H1 (cell line): ENCODE data around the gene SIPA1L3. TPM values are rescaled to one million over a fixed set of nuclear protein-coding genes. Genes with fewer than 3 reads are reported as not detected.
A peak's percentile ranks its signal among the peaks of the same experiment; 100 is the strongest.

Experiments used
- CTCF ChIA-PET: fragments of 300-600 bp; sonication (Branson Sonifier 250); formaldehyde crosslinking; loops from one replicate; lab custom pipeline; 2021; ENCODE audit not compliant: partially characterized antibody; lab: Charles Lee
- POLR2A ChIA-PET: fragments of 300-600 bp; sonication (Branson Sonifier 250); formaldehyde crosslinking; loops from one replicate; lab custom pipeline; 2021; ENCODE audit warnings: inconsistent platforms; ENCODE audit not compliant: partially characterized antibody; lab: Charles Lee
- DNase-seq, 2 experiments: peaks; one replicate each; pipeline versions ENCODE4 v3.0.0 to v3.0.0-alpha.2; 2010 to 2022; ENCODE audit warnings: low spot score in 2 of 2, low read depth in 1 of 2, mixed read lengths in 1 of 2
- FAIRE-seq: peaks from 2 replicates; lab custom pipeline; 2011; peaks lifted over from hg19 to GRCh38; lab: Jason Lieb, UNC
- H2AFZ ChIP-seq: 2 replicates; pipeline ENCODE4 v1.8.1; 2012; ENCODE audit warnings: low read length, inconsistent platforms
- H2AK5ac ChIP-seq: 2 replicates; pipeline ENCODE4 v1.6.1; 2013; ENCODE audit warnings: low read depth, low read length
- H2BK120ac ChIP-seq: replicated peaks from 2 replicates; pipeline ENCODE3; 2013; ENCODE audit warnings: low read depth, low read length, inconsistent platforms
- H2BK12ac ChIP-seq: 2 replicates; pipeline ENCODE4 v1.6.1; 2013; ENCODE audit warnings: low read depth, low read length
- H2BK15ac ChIP-seq: 2 replicates; pipeline ENCODE4 v1.6.1; 2013; ENCODE audit warnings: low read length
- H2BK20ac ChIP-seq: 2 replicates; pipeline ENCODE4 v1.6.1; 2013; ENCODE audit warnings: low read length
- H2BK5ac ChIP-seq: 2 replicates; pipeline ENCODE4 v1.6.1; 2013; ENCODE audit warnings: low read depth, low read length
- H3K14ac ChIP-seq: 2 replicates; pipeline ENCODE4 v1.6.1; 2013; ENCODE audit warnings: inconsistent platforms; ENCODE audit not compliant: insufficient read length
- H3K18ac ChIP-seq: 2 replicates; pipeline ENCODE4 v1.6.1; 2013; ENCODE audit warnings: low read length; ENCODE audit errors: extremely low read depth
- H3K23ac ChIP-seq: 2 replicates; pipeline ENCODE4 v1.6.1; 2013; ENCODE audit warnings: inconsistent platforms; ENCODE audit not compliant: insufficient read length
- H3K23me2 ChIP-seq: 2 replicates; pipeline ENCODE4 v1.6.1; 2013; ENCODE audit warnings: low read depth, low read length
- H3K27ac ChIP-seq: 2 replicates; pipeline ENCODE4 v1.6.1; 2011; ENCODE audit warnings: low read depth, low read length, inconsistent platforms
- H3K27me3 ChIP-seq, 4 experiments: replicated peaks in 1 of 4; 1 replicate in 1 of 4; 2 replicates in 3 of 4; pipeline versions ENCODE4 v1.6.1 to v1.8.1; 2011 to 2013; ENCODE audit warnings: low read length in 3 of 4, mild to moderate bottlenecking in 3 of 4, inconsistent platforms in 2 of 4, mixed read lengths in 2 of 4, moderate library complexity in 1 of 4; ENCODE audit not compliant: control insufficient read depth in 3 of 4, insufficient read depth in 3 of 4; ENCODE audit errors: extremely low read depth in 1 of 4
- H3K36me3 ChIP-seq, 4 experiments: 2 replicates each; pipeline versions ENCODE4 v1.6.1 to v1.8.1; 2011 to 2013; ENCODE audit warnings: mild to moderate bottlenecking in 4 of 4, low read length in 3 of 4, moderate library complexity in 2 of 4, control low read depth in 1 of 4, inconsistent platforms in 1 of 4; ENCODE audit not compliant: insufficient read depth in 4 of 4, control insufficient read depth in 2 of 4
- H3K4ac ChIP-seq: replicated peaks from 2 replicates; pipeline ENCODE3; 2013; ENCODE audit warnings: low read length, low read depth, mixed read lengths, inconsistent platforms; ENCODE audit not compliant: insufficient read length
- H3K4me1 ChIP-seq, 4 experiments: replicated peaks in 1 of 4; 1 replicate in 1 of 4; 2 replicates in 3 of 4; pipeline versions ENCODE4 v1.6.1 to v1.8.1; 2011 to 2013; ENCODE audit warnings: low read length in 3 of 4, inconsistent platforms in 2 of 4, mixed read lengths in 1 of 4; ENCODE audit not compliant: insufficient read depth in 4 of 4, control insufficient read depth in 3 of 4
- H3K4me2 ChIP-seq, 2 experiments: 2 replicates each; pipeline versions ENCODE4 v1.6.1 to v1.8.1; 2011 to 2013; ENCODE audit warnings: low read depth in 2 of 2, low read length in 2 of 2, control low read depth in 1 of 2, inconsistent platforms in 1 of 2, mild to moderate bottlenecking in 1 of 2; ENCODE audit not compliant: insufficient read depth in 1 of 2
- H3K4me3 ChIP-seq, 4 experiments: fragments of 200-600, 300-600 bp in 1 of 4; sonication (generic), shearing (Covaris generic), sonication (Bioruptor Twin) in 1 of 4; 2 replicates each; pipeline versions ENCODE4 v1.5.1 to v1.8.1; 2011 to 2016; ENCODE audit warnings: low read length in 4 of 4, low read depth in 3 of 4, control low read depth in 2 of 4, inconsistent platforms in 2 of 4, mild to moderate bottlenecking in 2 of 4, mixed read lengths in 1 of 4, moderate library complexity in 1 of 4; ENCODE audit not compliant: insufficient read depth in 2 of 4; ENCODE audit errors: extremely low read depth in 1 of 4
- H3K56ac ChIP-seq: replicated peaks from 2 replicates; pipeline ENCODE3; 2013; ENCODE audit warnings: low read depth, mild to moderate bottlenecking, mixed read lengths, low read length, inconsistent platforms; ENCODE audit not compliant: insufficient read length
- H3K79me1 ChIP-seq: 2 replicates; pipeline ENCODE4 v1.6.1; 2013; ENCODE audit warnings: low read depth, low read length, control low read depth
- H3K79me2 ChIP-seq, 2 experiments: 2 replicates each; pipeline versions ENCODE4 v1.6.1 to v1.8.1; 2012 to 2013; ENCODE audit warnings: low read length in 2 of 2, mild to moderate bottlenecking in 2 of 2, inconsistent platforms in 1 of 2; ENCODE audit not compliant: insufficient read depth in 2 of 2, control insufficient read depth in 1 of 2
- H3K9ac ChIP-seq, 4 experiments: replicated peaks in 1 of 4; 1 replicate in 1 of 4; 2 replicates in 3 of 4; pipeline versions ENCODE4 v1.6.1 to v1.8.1; 2011 to 2013; ENCODE audit warnings: low read depth in 3 of 4, low read length in 3 of 4, control low read depth in 2 of 4, mild to moderate bottlenecking in 2 of 4, moderate library complexity in 2 of 4, inconsistent platforms in 1 of 4; ENCODE audit errors: extremely low read depth in 1 of 4
- H3K9me3 ChIP-seq, 2 experiments: 2 replicates each; pipeline versions ENCODE4 v1.6.1 to v1.8.1; 2012 to 2013; ENCODE audit warnings: mild to moderate bottlenecking in 2 of 2, moderate library complexity in 2 of 2, control low read depth in 1 of 2, inconsistent platforms in 1 of 2, low read depth in 1 of 2, low read length in 1 of 2, mixed read lengths in 1 of 2; ENCODE audit not compliant: insufficient read depth in 2 of 2
- H4K20me1 ChIP-seq, 2 experiments: replicated peaks in 1 of 2; 2 replicates each; pipeline versions ENCODE3 to v1.8.1; 2011 to 2013; ENCODE audit warnings: inconsistent platforms in 2 of 2, low read length in 2 of 2, mild to moderate bottlenecking in 1 of 2; ENCODE audit not compliant: insufficient read depth in 2 of 2, control insufficient read depth in 1 of 2
- H4K5ac ChIP-seq: 2 replicates; pipeline ENCODE4 v1.6.1; 2013; ENCODE audit warnings: low read length, low read depth, mixed read lengths, inconsistent platforms; ENCODE audit not compliant: insufficient read length
- H4K8ac ChIP-seq: 2 replicates; pipeline ENCODE4 v1.8.0; 2013; ENCODE audit warnings: mild to moderate bottlenecking, moderate library complexity, low read length, inconsistent platforms; ENCODE audit not compliant: insufficient read depth; ENCODE audit errors: extremely low read depth
- H4K91ac ChIP-seq: replicated peaks from 2 replicates; pipeline ENCODE3; 2013; ENCODE audit warnings: low read length, mixed read lengths, inconsistent platforms; ENCODE audit not compliant: insufficient read length
- CREB1 ChIP-seq: IDR thresholded peaks from 2 replicates; pipeline ENCODE4 v1.6.1; 2012; ENCODE audit warnings: inconsistent platforms
- EP300 ChIP-seq, 2 experiments: IDR thresholded peaks; 1 replicate in 1 of 2; 2 replicates in 1 of 2; pipeline ENCODE4 v1.6.1; 2011 to 2012; ENCODE audit warnings: low read depth in 2 of 2, low read length in 2 of 2, mild to moderate bottlenecking in 2 of 2, borderline replicate concordance in 1 of 2, inconsistent platforms in 1 of 2, moderate library complexity in 1 of 2
- KDM4A ChIP-seq: IDR thresholded peaks from one replicate; pipeline ENCODE4 v1.7.1; 2012; ENCODE audit warnings: low read depth, mild to moderate bottlenecking, moderate library complexity, low read length, inconsistent platforms; ENCODE audit not compliant: severe bottlenecking
- PHF8 ChIP-seq: fragments of 200-600 bp; sonication (generic); conservative IDR thresholded peaks from 2 replicates; pipeline ENCODE4 v1.7.1; 2012; ENCODE audit warnings: low read depth, mild to moderate bottlenecking, inconsistent platforms, low read length, moderate library complexity
- RFX5 ChIP-seq: IDR thresholded peaks from 2 replicates; pipeline ENCODE4 v1.6.1; 2011; ENCODE audit warnings: low read depth, low read length, improper control_type of control experiment, borderline replicate concordance
- SIN3A ChIP-seq, 2 experiments: IDR thresholded peaks in 1 of 2; conservative IDR thresholded peaks in 1 of 2; 2 replicates each; pipeline ENCODE4 v1.6.1; 2011 to 2012; ENCODE audit warnings: low read length in 2 of 2, improper control_type of control experiment in 1 of 2, low read depth in 1 of 2, mild to moderate bottlenecking in 1 of 2
- WGBS, 2 experiments: shearing (Covaris generic) in 1 of 2; methylation state at CpG; one replicate each; pipeline versions ENCODE4 v1.1.6 to v1.1.7; 2013 to 2015; ENCODE audit warnings: low lambda C conversion rate in 2 of 2, mixed read lengths in 2 of 2, inconsistent platforms in 1 of 2, low coverage in 1 of 2, missing lambda C conversion rate in 1 of 2; ENCODE audit not compliant: insufficient replicate concordance in 2 of 2, insufficient coverage in 1 of 2, insufficient read length in 1 of 2; ENCODE audit errors: extremely low coverage in 1 of 2, missing lambda C conversion rate in 1 of 2; 5-methylcytosine and 5-hydroxymethylcytosine counted together
- polyA plus RNA-seq, 7 experiments: library from polyadenylated mRNA; depleted of rRNA in 3 of 7; stranded (reverse) in 5 of 7; unstranded in 2 of 7; fragments of >200 nt in 5 of 7; fragments of 200-250 nt in 2 of 7; gene quantifications; 1 replicate in 5 of 7; 2 replicates in 1 of 7; 4 replicates in 1 of 7; pipeline versions ENCODE4 v1.2.1 to v1.2.3, GENCODE V29; 2011 to 2013; ENCODE audit warnings: missing spikeins in 2 of 7, mixed read lengths in 2 of 7
- total RNA-seq: library from RNA; stranded (reverse); fragmentation: NEBNext Ultra II Directional; extraction: Animal tissue kit (Norgen Biotek cat#: 25700); gene quantifications from 2 replicates; pipeline ENCODE4 v1.2.1, GENCODE V29; 2021
- TF ChIP-seq, protein P1 (sequence below): IDR thresholded peaks from 2 replicates; pipeline ENCODE4 v1.6.1; 2012; ENCODE audit warnings: inconsistent platforms
- TF ChIP-seq, protein P2 (sequence below): IDR thresholded peaks from 2 replicates; pipeline ENCODE4 v1.6.1; 2012; ENCODE audit warnings: inconsistent platforms

SIPA1L3 gene
- total and polyA plus RNA-seq, 2 of the 8 experiments (the other 6 are each of a cell fraction or from before 2014, with no cell fraction given): 15.0 to 54.9 TPM

DNA sequence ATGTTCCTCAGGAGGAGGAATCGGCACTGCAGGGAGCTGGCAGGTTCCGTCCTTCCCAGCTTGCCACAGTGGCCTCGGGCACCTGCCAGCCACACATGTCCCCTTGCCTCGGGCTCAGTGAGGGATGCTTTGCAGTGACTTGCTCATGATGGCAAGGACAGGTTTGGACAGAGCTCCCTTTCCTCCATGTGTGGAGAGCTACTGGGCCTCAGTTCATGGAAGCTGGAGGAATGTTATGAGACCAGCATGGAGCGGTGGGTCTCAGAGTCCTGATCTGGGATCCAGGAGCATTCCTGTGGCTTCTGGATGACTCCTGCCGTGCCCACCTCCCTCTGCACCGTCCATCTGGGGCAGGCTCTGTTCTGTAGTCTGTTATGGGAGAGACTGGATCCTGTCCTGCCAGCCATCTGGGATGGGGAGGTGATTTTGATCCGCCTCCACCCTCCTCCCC lies 59.2 kb downstream of the SIPA1L3 start:
- H4K91ac ChIP-seq: no peak overlapping the region
- ChIA-PET CTCF (interaction anchor here (0.7 to 1.5 kb wide), 2 partner anchors 10 to 26 kb away, joined by 3 to 4 read pairs; no protein-coding TSS in a partner anchor), POLR2A (interaction anchor here (0.6 kb wide), 1 partner anchor 58 kb away, joined by 3 read pairs; no protein-coding TSS in a partner anchor)
- H2BK15ac ChIP-seq: no peak overlapping the region
- DNase-seq (no peak), FAIRE-seq (no peak)
- WGBS, 2 experiments: 81% methylated on average over 8 of the region's 8 CpGs; no CpG with 5 or more reads in 1 of the 2 experiments
- no peaks in the 10 kb centered on the region for H3K23me2 ChIP-seq
- no peaks in the 10 kb centered on the region for H3K27me3 ChIP-seq
- H3K4ac ChIP-seq: no peak overlapping the region
- no peak overlapping the region for H3K56ac ChIP-seq
- H2BK12ac ChIP-seq: 0 out of 2 replicates have a peak overlapping the region, but pooled peaks have one; percentile 39
- H2BK5ac ChIP-seq: peak overlapping the region; percentile 83; the same call in 1 of the 2 replicates
- H2BK20ac ChIP-seq: no peak overlapping the region
- peaks cover 17% of the 10 kb centered on the region; the same call in 1 of the 2 replicates for H3K79me1 ChIP-seq
- H2AK5ac ChIP-seq: peak overlapping the region; percentile 91; the same call in 1 of the 2 replicates
- 0 out of 8 replicates have a peak, but pooled peaks cover 0 to 3% (median 0%) of the 10 kb centered on the region in 4 experiments for H3K36me3 ChIP-seq
- peaks cover 0 to 4% of the 10 kb centered on the region in 2 experiments; a peak in 1 of 4 replicates for H3K9me3 ChIP-seq
- no peak overlapping the region for H2BK120ac ChIP-seq
- H3K4me3 ChIP-seq: no peak overlapping the region
- 0 out of 2 replicates have a peak overlapping the region, but pooled peaks have one; percentile 3 for H3K27ac ChIP-seq
- H3K4me1 ChIP-seq: peaks cover 0 to 5% (median under 1%) of the 10 kb centered on the region in 4 experiments; a peak in 4 of 7 replicates
- peaks cover 3 to 5% of the 10 kb centered on the region in 2 experiments for H4K20me1 ChIP-seq
- peak overlapping the region; percentile 38; the same call in 1 of the 2 replicates for H3K18ac ChIP-seq
- no peak overlapping the region for H3K23ac ChIP-seq
- H3K14ac ChIP-seq: no peak overlapping the region
- no peak overlapping the region for H2AFZ ChIP-seq
- H4K5ac ChIP-seq: no peak overlapping the region
- H3K9ac ChIP-seq: 0 out of 7 replicates have a peak overlapping the region, but pooled peaks of 1 of the 4 experiments have one; percentile 28
- H4K8ac ChIP-seq: peak overlapping the region; percentile 70
- no peak overlapping the region for H3K4me2 ChIP-seq
- TF ChIP-seq SIN3A (conservative IDR thresholded peaks at IDR 0.05 in 1 of 2, IDR thresholded peaks at IDR 0.05 in 1 of 2; ENCODE audit: low read depth in 1 of 2, low read length in 2 of 2): no peak
- TF ChIP-seq, protein P1, sequence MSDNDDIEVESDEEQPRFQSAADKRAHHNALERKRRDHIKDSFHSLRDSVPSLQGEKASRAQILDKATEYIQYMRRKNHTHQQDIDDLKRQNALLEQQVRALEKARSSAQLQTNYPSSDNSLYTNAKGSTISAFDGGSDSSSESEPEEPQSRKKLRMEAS: no peak
- TF ChIP-seq PHF8: no peak
- TF ChIP-seq EP300 (IDR thresholded peaks at IDR 0.05; ENCODE audit: borderline replicate concordance in 1 of 2, low read depth in 2 of 2, low read length in 2 of 2): no peak
- TF ChIP-seq, protein P2, sequence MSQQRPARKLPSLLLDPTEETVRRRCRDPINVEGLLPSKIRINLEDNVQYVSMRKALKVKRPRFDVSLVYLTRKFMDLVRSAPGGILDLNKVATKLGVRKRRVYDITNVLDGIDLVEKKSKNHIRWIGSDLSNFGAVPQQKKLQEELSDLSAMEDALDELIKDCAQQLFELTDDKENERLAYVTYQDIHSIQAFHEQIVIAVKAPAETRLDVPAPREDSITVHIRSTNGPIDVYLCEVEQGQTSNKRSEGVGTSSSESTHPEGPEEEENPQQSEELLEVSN: no peak
- no peak for TF ChIP-seq KDM4A
- TF ChIP-seq RFX5: no peak
- no peak for TF ChIP-seq CREB1
- peaks cover 0 to 72% of the 10 kb centered on the region in 2 experiments; a peak in 3 of 4 replicates for H3K79me2 ChIP-seq
